ENCODE results near the gene SIGLECL1. TPM values are rescaled to one million over a fixed set of nuclear protein-coding genes. Genes with fewer than 3 reads are reported as not detected.

Gene SIGLECL1
- total and polyA plus RNA-seq, 8 donors = not detected

DNA sequence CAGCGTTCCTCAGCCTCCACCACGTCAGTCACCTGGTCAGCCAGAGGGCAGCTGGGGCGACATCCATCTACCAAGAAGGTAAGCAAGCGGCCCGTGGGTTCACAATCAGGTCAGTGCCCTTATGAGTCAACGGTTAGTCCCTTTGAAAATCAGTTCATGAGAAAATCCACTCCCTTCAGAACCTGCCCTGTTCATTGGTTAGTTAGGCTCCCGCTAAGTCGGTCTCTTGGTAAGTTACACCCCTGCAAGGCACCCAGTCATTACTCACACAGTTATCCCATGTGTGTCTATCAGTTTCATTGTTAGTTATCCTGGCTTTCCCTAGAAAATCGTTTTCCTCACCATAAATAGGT is 564 bp downstream of the SIGLECL1 start:
- FAIRE-seq (no peak), DNase-seq (no peak), ATAC-seq (no peak)
- Histone ChIP-seq H3K36me3 (no peaks in the 10 kb centered on the region), H3K9me3 (no peaks in the 10 kb centered on the region), H3K27me3 (peaks cover 0 to 3% (median 3%) of the 10 kb centered on the region in 4 donors), H3K4me3 (no peak overlapping the region), H3K27ac (no peak overlapping the region), H3K4me1 (no peaks in the 10 kb centered on the region)
- no peak for TF ChIP-seq CTCF (IDR thresholded peaks at IDR 0.05)
- intact Hi-C loops (cut with DNase I) = no loop called here
- 67 to 74% methylated on average over 9 of the region's 9 CpGs for WGBS, 2 donors

DNA sequence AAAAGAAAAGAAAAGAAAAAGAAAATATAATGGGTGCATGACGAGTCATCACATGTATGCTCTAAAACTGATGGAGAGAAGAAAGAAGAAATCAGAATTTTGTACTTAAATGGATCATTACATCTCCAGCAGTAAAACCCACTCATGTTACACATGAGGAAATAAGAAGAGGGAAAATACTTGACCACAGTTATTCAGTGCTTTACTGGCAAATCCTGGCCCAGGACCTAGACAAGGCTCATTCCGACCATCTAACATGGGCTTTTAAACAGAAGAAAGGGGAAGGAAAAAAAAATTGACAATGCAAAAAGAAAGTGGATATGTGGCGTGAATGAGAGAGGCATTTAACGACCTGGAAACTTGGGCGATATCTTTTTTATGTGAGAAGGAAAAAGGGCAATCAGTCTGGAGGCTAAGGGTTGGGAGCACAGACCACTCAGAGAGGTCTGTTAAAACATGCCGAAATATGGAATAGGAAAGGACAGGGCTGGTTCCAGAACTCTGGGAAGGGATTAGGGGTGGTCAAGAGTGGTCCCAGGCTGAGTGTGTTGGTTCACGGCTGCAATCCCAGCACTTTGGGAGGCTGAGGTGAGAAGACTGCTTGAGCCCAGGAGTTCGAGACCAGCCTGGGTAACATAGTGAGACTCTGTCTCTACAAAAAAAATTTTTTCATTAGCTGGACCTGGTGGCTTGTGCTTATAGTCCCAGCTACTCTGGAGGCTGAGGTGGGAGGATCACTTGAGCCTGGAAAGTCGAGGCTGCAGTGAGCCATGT is 1.6 kb downstream of the SIGLECL1 start:
- peaks cover 0 to 3% (median 3%) of the 10 kb centered on the region in 4 donors for H3K27me3 ChIP-seq
- H3K9me3 ChIP-seq = no peaks in the 10 kb centered on the region
- H3K4me3 ChIP-seq = no peak overlapping the region
- TF ChIP-seq CTCF (IDR thresholded peaks at IDR 0.05) = no peak
- ATAC-seq (no peak), DNase-seq (no peak), FAIRE-seq (no peak)
- no peaks in the 10 kb centered on the region for H3K4me1 ChIP-seq
- intact Hi-C loops (cut with DNase I) = no loop called here
- no peaks in the 10 kb centered on the region for H3K36me3 ChIP-seq
- WGBS, 2 donors = 57 to 58% methylated on average over 9 of the region's 9 CpGs
- H3K27ac ChIP-seq = no peak overlapping the region

DNA sequence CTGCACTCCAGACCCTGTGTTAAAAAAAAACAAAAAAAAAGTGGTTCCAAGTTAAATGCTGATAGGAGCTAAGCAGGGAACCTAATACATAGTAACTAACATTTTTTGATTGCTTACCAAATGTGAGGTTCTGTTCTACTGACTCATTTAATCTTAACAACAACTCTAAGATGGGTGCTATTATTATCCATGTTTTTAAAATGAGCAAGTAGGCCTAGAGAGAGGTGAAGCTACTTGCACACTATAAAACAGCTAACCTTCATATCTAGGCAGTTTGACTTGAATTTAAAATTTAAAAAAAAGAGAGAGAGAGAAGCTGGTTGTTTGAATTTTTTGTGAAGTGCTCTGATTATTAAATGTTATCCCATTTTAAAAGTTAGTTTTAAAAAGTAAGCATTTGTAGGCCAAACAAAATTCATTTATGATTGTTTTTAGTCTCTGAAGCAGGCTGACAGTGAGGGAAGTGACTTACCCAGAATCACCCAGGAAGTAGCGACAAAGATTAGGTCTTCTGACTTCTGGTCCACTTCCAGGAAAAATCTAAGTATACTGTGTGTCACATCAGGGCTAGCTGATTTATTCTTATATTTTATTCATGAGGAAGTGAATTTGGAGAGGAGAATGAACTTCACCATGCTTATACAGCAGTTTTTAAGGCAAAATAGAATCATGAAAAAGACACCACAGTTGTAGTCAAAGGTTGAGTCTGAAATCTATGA is 2.4 kb downstream of the SIGLECL1 start:
- peak in 1 of 4 donors; percentile 44 for ATAC-seq
- H3K27ac ChIP-seq = no peak overlapping the region
- H3K9me3 ChIP-seq = no peaks in the 10 kb centered on the region
- peaks cover 0 to 3% (median 3%) of the 10 kb centered on the region in 4 donors for H3K27me3 ChIP-seq
- intact Hi-C loops (cut with DNase I) = no loop called here
- no peak for DNase-seq
- no peaks in the 10 kb centered on the region for H3K4me1 ChIP-seq
- no peak for FAIRE-seq
- no peaks in the 10 kb centered on the region for H3K36me3 ChIP-seq
- TF ChIP-seq CTCF (IDR thresholded peaks at IDR 0.05) = no peak
- 81 to 85% methylated on average over 1 of the region's 1 CpG for WGBS, 2 donors
- no peak overlapping the region for H3K4me3 ChIP-seq

- FAIRE-seq (no peak), ATAC-seq (no peak), DNase-seq (no peak)
- Histone ChIP-seq H3K4me1 (no peaks in the 10 kb centered on the region), H3K9me3 (no peaks in the 10 kb centered on the region), H3K27me3 (peaks cover 0 to 10% (median 3%) of the 10 kb centered on the region in 4 donors), H3K36me3 (no peaks in the 10 kb centered on the region), H3K4me3 (no peak overlapping the region), H3K27ac (no peak overlapping the region)
- 22 to 31% methylated on average over 2 of the region's 2 CpGs for WGBS, 2 donors
- intact Hi-C loops (cut with DNase I) = no loop called here
- no peak for TF ChIP-seq CTCF (IDR thresholded peaks at IDR 0.05)
Observed at GRCh38 chr19:51256155-51256625, 5.3 kb downstream of the SIGLECL1 start.

GRCh38 chr19:51257471-51257870 is 6.6 kb downstream of the SIGLECL1 start:
- no peak for TF ChIP-seq CTCF (IDR thresholded peaks at IDR 0.05)
- H3K27me3 ChIP-seq = peaks cover 0 to 19% (median 3%) of the 10 kb centered on the region in 4 donors
- ATAC-seq (no peak), DNase-seq (no peak), FAIRE-seq (no peak)
- intact Hi-C loops (cut with DNase I) = no loop called here
- H3K36me3 ChIP-seq = no peaks in the 10 kb centered on the region
- H3K4me1 ChIP-seq = no peaks in the 10 kb centered on the region
- no peak overlapping the region for H3K27ac ChIP-seq
- WGBS, 2 donors = 57 to 60% methylated on average over 2 of the region's 2 CpGs
- no peak overlapping the region for H3K4me3 ChIP-seq
- H3K9me3 ChIP-seq = no peaks in the 10 kb centered on the region

Measured in pancreas (tissue), 10 donors.